Endothelial cell (in vitro differentiated cells): ENCODE measurements around the gene C6orf47. TPM values are rescaled to one million over a fixed set of nuclear protein-coding genes. Genes with fewer than 3 reads are reported as not detected.
A peak's percentile ranks its signal among the peaks of the same experiment; 100 is the strongest.

Experiments
- DNase-seq: peaks from one replicate; pipeline ENCODE4 v3.0.0; 2021; ENCODE audit warnings: low spot score
- H3K27ac Mint-ChIP-seq: one replicate; pipeline ENCODE4 v1.8.0; 2021; ENCODE audit warnings: mixed read lengths, inconsistent platforms; ENCODE audit not compliant: unreplicated experiment
- H3K27me3 Mint-ChIP-seq: one replicate; pipeline ENCODE4 v1.8.0; 2021; ENCODE audit warnings: mild to moderate bottlenecking, moderate library complexity, mixed read lengths, inconsistent platforms; ENCODE audit not compliant: unreplicated experiment
- H3K36me3 Mint-ChIP-seq: one replicate; pipeline ENCODE4 v1.8.0; 2021; ENCODE audit warnings: mild to moderate bottlenecking, low read depth, mixed read lengths, inconsistent platforms; ENCODE audit not compliant: unreplicated experiment
- H3K4me1 Mint-ChIP-seq: one replicate; pipeline ENCODE4 v1.8.0; 2021; ENCODE audit warnings: mild to moderate bottlenecking, mixed read lengths, inconsistent platforms; ENCODE audit not compliant: unreplicated experiment
- H3K4me3 Mint-ChIP-seq: one replicate; pipeline ENCODE4 v1.8.0; 2021; ENCODE audit warnings: mild to moderate bottlenecking, mixed read lengths, inconsistent platforms; ENCODE audit not compliant: unreplicated experiment
- H3K9me3 Mint-ChIP-seq: one replicate; pipeline ENCODE4 v1.8.0; 2021; ENCODE audit warnings: mixed read lengths, inconsistent platforms; ENCODE audit not compliant: unreplicated experiment
- CTCF ChIP-seq: fragments of 200-600 bp; sonication (generic); IDR thresholded peaks from one replicate; pipeline ENCODE4 v1.5.0; 2021; ENCODE audit warnings: antibody characterized with exemption; ENCODE audit not compliant: unreplicated experiment
- microRNA-seq: library from miRNA; unstranded; fragments of <30 nt; microRNA quantifications from one replicate; pipeline ENCODE4, GENCODE V29; 2020; ENCODE audit not compliant: unreplicated experiment
- total RNA-seq: library from RNA; stranded (reverse); fragmentation: NEBNext Ultra II Directional; extraction: Animal tissue kit (Norgen Biotek cat#: 25700); gene quantifications from one replicate; pipeline ENCODE4 v1.2.1, GENCODE V29; 2021; ENCODE audit not compliant: unreplicated experiment

The C6orf47 gene
- total RNA-seq, 1 donor from 2014 or later: 13.1 TPM

- Mint-ChIP-seq H3K27ac (peak overlapping the region; percentile 8), H3K27me3 (peaks cover 5% of the 10 kb centered on the region), H3K4me1 (peaks cover 8% of the 10 kb centered on the region), H3K9me3 (no peaks in the 10 kb centered on the region), H3K4me3 (no peak overlapping the region), H3K36me3 (no peaks in the 10 kb centered on the region)
- TF ChIP-seq CTCF: no peak
- no peak for DNase-seq
Measured at GRCh38 chr6:31609519-31610406, 50.8 kb downstream of the C6orf47 start.

Small RNA genes lying within 50 kb of the gene (microRNA-seq; reads per million reads assigned to microRNA genes)
- gene MIR4646: 4.3 reads per million, percentile 46 among the genes with 10 or more reads in this experiment
- gene MIR6832: 1.2 reads per million, percentile 17 among the genes with 10 or more reads in this experiment

Other genes starting within 250 kb of the C6orf47 start
- gene MICB, start 162.6 kb downstream of the C6orf47 start, total RNA-seq: 3.6 TPM
- not detected for gene MCCD1, start 131.8 kb downstream of the C6orf47 start, total RNA-seq
- 336 TPM for gene DDX39B, start 118.8 kb downstream of the C6orf47 start, total RNA-seq
- gene ATP6V1G2, start 114.2 kb downstream of the C6orf47 start, total RNA-seq: 1.8 TPM
- gene NFKBIL1, start 113.2 kb downstream of the C6orf47 start, total RNA-seq: 13.4 TPM
- not detected for gene LTA, start 88.5 kb downstream of the C6orf47 start, total RNA-seq
- not detected for gene TNF, start 85.2 kb downstream of the C6orf47 start, total RNA-seq
- gene LTB, start 78.4 kb downstream of the C6orf47 start, total RNA-seq: not detected
- gene LST1, start 74.5 kb downstream of the C6orf47 start, total RNA-seq: 1.7 TPM
- not detected for gene NCR3, start 67.8 kb downstream of the C6orf47 start, total RNA-seq
- 22.8 TPM for gene AIF1, start 45.5 kb downstream of the C6orf47 start, total RNA-seq
- gene PRRC2A, start 40.1 kb downstream of the C6orf47 start, total RNA-seq: 149 TPM
- 312 TPM for gene BAG6, start 8.1 kb downstream of the C6orf47 start, total RNA-seq
- 0.92 TPM for gene APOM, start 4.9 kb downstream of the C6orf47 start, total RNA-seq
- gene GPANK1, start 4.2 kb upstream of the C6orf47 start, total RNA-seq: 8.9 TPM
- gene CSNK2B, start 5.3 kb upstream of the C6orf47 start, total RNA-seq: 164 TPM
- 16.3 TPM for gene LY6G5B, start 9.2 kb upstream of the C6orf47 start, total RNA-seq
- gene LY6G5C, start 20.3 kb upstream of the C6orf47 start, total RNA-seq: 22.0 TPM
- 54.7 TPM for gene ABHD16A, start 42.5 kb upstream of the C6orf47 start, total RNA-seq
- gene LY6G6F, start 46.1 kb upstream of the C6orf47 start, total RNA-seq: not detected
- gene LY6G6D, start 54.6 kb upstream of the C6orf47 start, total RNA-seq: not detected
- gene LY6G6C, start 61.0 kb upstream of the C6orf47 start, total RNA-seq: 0.28 TPM
- not detected for gene MPIG6B, start 62.6 kb upstream of the C6orf47 start, total RNA-seq
- gene DDAH2, start 68.5 kb upstream of the C6orf47 start, total RNA-seq: 145 TPM
- 420 TPM for gene CLIC1, start 75.8 kb upstream of the C6orf47 start, total RNA-seq
- gene MSH5, start 79.2 kb upstream of the C6orf47 start, total RNA-seq: 16.1 TPM
- gene SAPCD1, start 101.9 kb upstream of the C6orf47 start, total RNA-seq: 2.4 TPM
- gene VWA7, start 116.5 kb upstream of the C6orf47 start, total RNA-seq: 0.74 TPM
- gene VARS1, start 135.0 kb upstream of the C6orf47 start, total RNA-seq: 53.0 TPM
- 57.1 TPM for gene LSM2, start 146.2 kb upstream of the C6orf47 start, total RNA-seq
- 0.82 TPM for gene HSPA1L, start 154.5 kb upstream of the C6orf47 start, total RNA-seq
- 27.2 TPM for gene HSPA1A, start 154.8 kb upstream of the C6orf47 start, total RNA-seq
- gene HSPA1B, start 167.0 kb upstream of the C6orf47 start, total RNA-seq: 19.8 TPM
- 31.9 TPM for gene NEU1, start 202.0 kb upstream of the C6orf47 start, total RNA-seq
- gene SLC44A4, start 218.2 kb upstream of the C6orf47 start, total RNA-seq: 1.6 TPM
- gene EHMT2, start 236.9 kb upstream of the C6orf47 start, total RNA-seq: 53.4 TPM
- gene ZBTB12, start 241.3 kb upstream of the C6orf47 start, total RNA-seq: 9.0 TPM